HG02763 (cell line): ENCODE results near the gene PBX3.
"Not testable (repeated sequence)": the region's sequence is repeated elsewhere in the genome, so short reads cannot be mapped to it uniquely, and the experiment has no call there.

Experiments
- ATAC-seq: cut with Tn5 transposase; IDR thresholded peaks from one replicate; pipeline ENCODE4 v1.9.1; 2021; ENCODE audit warnings: mild to moderate bottlenecking, moderate library complexity; ENCODE audit not compliant: unreplicated experiment

Gene PBX3

DNA sequence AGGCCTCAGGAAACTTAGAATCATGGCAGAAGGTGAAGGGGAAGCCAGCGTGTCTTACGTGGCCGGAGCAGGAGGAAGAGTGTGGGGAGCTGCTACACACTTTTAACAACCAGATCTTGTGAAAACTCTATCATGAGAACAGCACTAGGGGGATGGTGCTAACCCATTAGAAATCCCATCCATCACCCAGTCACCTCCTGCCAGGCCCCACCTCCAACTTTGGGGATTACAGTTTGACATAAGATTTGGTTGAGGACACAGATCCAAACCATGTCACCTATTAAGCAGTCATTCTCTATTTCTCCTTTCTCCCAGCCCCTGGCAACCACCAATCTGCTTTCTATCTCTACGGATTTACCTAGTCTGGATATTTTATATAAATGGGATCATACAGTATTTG, 26.9 kb downstream of the PBX3 start:
- no peak for ATAC-seq

DNA sequence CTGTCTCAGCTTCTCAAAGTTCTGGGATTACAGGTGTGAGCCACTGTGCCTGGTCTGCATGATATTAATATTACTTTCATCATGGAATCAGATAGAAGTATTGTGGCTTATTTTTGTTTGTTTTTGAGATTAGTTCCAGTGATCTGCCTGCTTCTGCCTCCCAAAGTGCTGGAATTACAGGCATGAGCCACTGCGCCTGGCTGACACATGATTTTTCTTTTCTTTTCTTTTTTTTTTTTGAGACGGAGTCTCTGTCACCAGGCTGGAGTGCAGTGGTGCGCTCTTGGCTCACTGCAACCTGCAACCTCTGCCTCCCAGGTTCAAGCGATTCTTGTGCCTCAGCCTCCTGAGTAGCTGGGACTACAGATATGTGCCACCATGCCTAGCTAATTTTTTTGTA, 29.6 kb downstream of the PBX3 start:
- ATAC-seq = not testable (repeated sequence)

DNA sequence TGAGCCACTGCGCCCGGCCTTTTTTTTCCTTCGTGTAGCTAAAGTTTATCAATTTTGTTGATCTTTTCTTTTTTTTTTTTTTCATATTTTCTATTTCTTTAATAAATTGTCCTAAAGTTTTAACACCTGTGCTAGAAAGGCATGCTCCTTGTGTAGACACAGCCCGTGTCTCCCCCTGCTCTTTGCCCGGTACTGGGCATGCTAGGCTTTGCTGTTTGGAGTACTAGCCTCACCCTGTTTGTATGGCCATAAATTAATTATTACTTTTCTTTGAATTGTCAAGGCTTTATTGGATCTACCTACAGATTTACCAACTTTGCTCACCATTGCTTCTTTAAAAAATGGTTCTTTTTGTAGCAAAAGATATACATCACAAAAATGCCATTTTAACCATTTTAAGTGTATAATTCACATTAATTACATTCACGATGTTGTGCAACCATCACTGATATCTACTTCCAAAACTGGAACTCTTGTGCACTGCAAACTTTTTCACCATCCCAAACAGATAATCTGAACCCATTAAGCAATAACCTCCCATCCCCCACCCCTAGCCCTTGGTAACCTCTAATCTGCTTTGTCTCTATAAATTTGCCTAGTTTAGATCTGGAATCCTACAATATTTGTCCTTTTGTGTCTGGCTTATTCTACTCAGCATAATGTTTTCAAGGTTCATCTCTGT, 31.5 kb downstream of the PBX3 start:
- ATAC-seq = not testable (repeated sequence)

DNA sequence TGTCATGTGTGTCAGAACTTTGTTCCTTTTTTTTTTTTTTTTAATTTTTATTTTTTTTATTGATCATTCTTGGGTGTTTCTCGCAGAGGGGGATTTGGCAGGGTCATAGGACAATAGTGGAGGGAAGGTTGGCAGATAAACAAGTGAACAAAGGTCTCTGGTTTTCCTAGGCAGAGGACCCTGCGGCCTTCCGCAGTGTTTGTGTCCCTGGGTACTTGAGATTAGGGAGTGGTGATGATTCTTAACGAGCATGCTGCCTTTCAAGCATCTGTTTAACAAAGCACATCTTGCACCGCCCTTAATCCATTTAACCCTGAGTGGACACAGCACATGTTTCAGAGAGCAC, 32.0 kb downstream of the PBX3 start:
- ATAC-seq = not testable (repeated sequence)

DNA sequence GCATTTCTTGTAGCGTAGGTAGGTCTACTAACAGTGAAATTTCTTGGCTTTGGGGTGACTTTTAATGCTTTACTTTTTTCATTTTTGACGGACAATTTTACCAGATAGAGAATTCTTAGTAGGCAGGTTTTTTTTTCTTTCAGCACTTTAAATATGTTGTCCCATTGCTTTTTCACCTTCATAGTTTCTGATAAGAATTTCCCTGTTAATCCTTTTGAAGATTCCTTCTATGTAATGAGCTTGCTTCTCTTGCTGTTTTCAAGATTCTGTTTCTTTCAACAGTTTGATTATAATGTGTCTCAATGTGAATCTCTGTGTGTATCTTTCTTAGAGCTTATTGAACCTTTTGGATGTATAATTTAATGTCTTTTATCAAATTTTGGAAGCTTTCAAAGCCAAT, 35.5 kb downstream of the PBX3 start:
- no peak for ATAC-seq

DNA sequence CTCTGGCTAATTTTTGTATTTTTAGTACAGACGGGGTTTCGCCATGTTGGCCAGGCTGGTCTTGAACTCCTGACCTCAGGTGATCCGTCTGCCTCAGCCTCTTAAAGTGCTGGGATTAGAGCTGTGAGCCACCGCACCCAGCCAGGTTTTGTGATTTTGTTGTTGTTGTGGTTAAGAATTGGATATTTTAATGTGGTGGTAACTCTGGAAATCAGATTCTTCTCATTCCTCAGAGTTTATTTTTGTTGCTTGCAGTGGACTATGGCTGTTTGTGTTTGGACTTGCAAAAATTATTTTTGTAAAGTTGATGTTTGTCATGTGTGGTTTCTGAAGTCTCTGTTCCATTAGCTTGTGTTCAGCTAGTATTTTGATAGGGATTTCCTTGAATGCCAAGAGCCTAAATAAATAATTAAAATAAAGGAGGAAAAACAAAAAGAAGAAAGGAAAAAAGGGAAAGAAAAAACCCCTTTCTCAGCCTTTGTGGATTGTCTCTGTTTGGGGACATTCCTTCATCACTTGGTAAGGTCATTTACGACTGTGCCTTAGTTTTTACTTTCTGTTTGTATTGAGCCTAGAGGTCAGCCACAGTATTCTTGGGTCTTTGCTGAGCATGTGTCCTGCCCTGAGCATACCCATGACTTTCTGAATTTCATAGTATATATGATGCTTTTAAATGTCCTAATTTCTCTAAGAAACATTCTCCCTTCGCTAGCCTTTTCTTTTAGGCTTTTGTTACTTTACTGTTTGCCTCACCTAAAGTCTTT, 37.3 kb downstream of the PBX3 start:
- no peak for ATAC-seq

DNA sequence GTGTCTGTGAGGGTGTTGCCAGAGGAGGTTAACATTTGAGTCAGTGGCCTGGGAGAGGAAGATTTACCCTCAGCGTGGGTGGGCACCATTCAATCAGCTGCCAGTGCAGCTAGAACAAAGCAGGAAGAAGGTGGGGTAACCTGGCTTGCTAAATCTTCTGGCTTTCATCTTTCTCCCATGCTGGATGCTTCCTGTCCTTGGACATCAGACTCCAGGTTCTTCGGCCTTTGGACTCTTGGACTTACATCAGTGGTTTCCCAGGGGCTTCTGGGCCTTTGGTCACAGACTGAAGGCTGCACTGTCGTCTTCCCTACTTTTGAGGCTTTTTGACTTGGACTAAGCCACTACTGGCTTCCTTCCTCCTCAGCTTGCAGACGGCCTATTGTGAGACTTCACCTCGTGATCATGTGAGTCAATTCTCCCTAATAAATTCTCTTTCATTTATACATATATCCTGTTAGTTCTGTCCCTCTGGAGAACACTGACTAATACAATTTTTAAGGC, 38.1 kb downstream of the PBX3 start:
- ATAC-seq = no peak

DNA sequence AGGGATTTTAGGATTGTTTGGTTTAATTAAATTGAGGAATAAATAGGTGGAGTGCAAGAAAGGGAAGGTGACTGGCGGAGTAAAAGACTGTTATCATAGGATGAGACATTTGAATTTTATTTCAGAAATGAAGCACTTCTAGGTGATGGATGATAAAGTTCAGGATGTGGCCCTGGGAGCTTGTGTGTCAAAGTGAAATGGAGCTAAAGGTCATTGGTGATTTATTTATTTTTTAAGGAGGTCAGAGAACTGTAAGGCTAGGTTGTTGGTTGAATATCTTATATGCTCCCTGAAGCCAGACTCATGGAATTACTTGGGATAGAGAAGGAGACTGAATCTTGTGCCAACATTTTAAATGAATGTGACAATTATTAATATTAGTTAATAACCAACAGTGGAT, 40.5 kb downstream of the PBX3 start:
- ATAC-seq = no peak

DNA sequence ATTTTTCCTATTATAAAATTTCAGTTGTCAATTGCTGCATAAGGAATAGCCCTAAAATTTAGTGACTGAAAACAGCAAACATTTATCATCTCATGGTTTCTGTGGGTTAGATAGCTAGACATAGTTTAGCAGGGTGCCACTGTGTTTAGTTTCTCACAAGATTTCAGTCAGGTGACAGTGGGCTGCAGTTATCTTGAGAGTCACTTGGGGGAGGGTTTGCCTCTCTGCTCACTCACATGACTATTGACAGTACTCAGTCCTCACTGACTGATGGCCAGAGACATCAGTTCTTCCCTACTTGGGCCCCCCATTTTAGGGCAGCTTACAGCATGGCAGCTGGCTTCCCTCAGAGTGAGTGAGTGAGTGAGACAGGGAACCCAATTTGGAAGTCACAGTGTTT, 42.0 kb downstream of the PBX3 start:
- ATAC-seq = no peak

DNA sequence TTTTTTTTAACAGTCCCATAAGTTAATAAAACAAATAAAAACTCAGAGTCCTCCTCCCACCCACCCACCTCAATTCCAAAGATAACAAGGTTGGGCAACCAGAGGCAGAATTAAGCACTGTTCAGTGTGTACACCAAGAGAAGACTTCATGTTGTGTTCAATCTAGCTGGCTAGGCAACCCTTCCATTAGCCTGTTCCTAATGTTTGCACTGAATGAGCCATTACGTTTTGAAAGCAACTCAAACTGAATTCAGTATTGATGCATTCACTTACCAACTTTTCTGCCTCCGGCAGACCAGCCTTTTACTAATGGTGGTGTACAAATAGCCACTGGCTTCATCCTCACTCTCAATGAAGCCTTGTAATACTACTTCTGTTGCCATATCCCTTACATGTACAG, 47.5 kb downstream of the PBX3 start:
- ATAC-seq = no peak

DNA sequence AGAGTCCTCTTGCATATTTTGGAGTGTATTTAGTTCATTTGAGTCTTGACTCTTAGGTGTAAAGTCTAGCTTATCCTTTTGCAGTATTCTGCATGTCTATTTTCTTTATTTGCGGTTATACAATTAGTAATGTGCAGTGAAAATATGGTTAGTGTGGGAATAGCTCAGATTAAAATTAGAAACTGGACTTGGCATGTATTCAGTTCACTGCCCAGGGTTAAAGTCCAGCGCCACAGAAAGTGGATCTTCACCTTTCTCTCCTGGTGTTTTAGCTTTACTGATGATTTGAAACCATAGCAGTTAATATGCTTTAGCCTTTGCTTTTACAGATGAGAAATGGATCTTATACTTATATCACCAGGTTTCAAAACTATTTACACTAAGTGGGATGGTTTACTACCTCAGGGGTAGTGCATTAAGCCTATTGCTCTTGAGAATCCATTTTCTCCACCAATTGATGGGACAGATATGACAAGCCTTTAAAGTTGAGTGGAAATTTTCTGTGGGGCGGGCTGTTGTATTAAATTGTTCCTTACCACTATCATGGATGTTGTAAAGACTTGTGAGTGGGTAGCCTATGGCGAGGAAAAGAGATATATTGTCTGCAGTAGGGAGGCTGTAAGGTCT, 48.9 kb downstream of the PBX3 start:
- ATAC-seq = no peak

DNA sequence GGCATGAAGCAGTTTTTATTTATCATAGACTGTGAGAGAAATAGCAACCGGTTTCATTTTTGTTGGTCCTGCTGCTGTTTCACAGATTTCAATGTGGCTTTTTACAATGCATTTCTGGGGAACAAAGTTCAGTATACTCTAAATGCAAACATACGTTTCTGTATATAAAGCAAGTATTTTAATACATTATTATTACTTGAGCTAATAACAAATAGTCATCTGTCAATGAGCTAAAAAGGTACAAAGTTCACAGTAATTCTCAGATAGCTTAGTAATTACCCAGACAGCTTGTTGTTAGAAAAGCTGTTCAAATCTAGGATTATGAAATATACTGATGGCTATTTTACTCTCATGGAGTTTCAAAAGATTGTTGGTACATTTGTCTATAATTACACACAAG, 50.8 kb downstream of the PBX3 start:
- ATAC-seq = no peak

DNA sequence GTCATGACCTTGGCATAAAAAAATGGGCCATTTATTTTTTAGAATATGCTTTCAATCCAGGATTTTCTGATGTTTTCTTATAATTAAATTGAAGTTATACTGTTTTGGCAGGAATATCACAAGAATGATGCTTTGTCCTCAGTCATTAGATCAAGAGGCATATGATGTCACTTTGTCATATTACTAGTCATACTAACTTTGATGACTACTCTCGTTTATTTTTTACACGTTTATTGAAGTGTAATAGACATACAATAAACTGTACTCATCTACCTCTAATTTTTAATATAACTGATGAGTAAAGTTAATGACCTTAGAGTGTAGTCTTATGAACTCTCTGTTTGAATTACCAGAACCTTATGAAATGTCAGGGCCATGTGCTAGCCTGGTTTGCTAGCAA, 56.4 kb downstream of the PBX3 start:
- no peak for ATAC-seq

DNA sequence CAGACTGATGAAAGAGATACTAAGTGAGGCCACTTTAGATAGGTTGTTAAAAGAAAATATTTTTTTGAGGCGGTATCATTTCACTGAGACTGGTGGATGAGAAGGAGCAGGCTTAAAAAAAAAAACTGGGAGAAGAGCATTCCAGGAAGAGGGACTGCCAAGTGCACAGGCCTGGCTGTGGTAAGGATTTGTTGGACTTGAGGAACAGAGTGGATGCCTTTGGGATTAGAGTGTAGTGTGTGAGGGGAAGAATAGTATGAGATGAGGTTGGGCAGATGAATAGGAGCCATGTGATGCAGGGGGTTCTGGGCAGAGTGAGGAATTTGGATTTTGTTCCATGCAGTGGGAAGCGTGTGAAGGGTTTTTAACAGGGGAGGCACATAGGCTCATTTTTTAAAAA, 57.9 kb downstream of the PBX3 start:
- no peak for ATAC-seq

DNA sequence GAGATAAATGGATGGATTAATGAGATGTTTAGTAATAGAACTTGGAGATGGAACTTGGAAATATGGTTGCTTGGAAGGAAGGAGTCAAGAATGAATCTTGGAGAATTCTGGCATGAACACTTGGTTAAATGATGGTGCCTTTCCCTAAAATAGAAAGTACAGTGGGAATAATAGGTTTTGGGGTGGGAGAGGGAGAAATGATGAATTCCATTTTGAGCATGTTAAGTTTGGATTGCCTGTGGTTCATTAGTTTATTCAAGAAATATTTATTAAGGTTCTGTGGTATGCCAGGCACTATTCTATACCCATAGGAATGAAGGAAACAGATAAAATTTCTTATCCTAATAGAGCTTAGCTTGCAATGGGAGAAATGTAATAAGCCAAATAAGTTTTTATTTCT, 58.4 kb downstream of the PBX3 start:
- ATAC-seq = no peak

DNA sequence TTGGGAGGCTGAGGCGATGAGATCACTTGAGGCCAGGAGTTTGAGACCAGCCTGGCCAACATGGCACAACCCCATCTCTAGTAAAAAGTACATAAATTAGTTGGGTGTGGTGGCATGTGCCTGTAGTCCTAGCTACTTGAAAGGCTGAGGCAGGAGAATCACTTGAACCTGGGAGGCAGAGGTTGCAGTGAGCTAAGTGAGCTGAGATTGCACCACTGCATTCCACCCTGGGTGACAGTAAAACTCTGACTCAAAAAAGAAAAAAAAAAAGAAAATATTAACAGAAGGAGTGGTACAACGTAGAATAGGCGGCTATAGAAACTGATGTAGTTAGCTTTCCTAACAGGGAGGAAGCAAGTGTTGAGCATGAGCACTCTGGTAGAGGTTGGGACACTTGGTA, 59.9 kb downstream of the PBX3 start:
- no peak for ATAC-seq

DNA sequence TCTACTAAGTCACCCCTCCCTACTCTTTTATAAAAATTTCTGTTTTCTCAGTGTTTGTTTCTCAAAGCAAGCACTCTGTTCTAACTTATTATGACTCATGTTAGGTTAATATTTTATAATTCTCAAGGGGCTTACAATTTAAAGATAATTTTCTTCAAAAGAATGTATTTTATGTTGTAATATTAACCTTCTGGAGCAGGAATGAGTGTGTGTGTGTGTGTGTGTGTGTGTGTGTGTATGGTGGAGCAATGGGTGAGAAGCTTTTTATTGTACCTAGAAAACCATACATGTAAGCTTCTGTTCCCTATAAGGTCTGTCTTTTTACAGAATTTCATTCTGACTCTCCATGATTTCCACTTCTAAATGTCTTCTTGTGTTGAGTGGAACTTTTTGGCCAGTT, 63.0 kb downstream of the PBX3 start:
- no peak for ATAC-seq

DNA sequence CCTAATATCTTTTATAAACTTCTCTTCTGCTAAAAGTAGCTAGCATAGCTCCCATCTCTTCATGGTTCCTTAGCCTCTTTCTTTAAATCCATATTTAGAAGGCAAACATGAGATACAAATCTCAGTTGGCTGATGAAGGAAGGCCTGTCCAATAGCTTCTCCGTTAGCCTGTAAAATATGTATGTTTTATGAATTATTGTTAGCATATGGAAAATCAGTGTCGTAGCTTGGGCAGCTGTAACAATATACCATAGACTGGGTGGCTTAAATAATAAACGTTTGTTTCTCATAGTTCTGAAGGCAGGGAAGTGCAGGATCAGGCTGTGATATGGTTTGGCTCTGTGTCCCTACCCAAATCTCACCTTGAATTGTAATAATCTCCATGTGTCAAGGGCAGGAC, 63.8 kb downstream of the PBX3 start:
- ATAC-seq = no peak

DNA sequence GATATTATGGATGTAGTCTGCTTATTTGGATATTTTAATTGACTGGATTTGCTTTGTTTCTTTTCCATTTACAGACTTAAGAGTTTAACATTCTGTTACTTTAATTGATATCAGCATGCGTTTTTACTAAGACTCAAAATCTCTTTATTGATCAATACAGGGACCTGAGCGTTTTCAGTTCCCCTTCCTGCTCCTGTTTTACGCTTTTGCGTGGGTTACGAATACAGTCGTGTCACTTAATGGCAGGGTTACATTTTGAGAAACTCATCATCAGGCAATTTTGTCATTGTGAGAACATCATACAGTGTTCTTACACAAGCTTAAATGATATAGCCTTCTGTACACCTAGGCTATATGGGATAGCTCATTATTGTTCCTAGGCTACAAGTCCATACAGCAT, 65.2 kb downstream of the PBX3 start:
- ATAC-seq = no peak

DNA sequence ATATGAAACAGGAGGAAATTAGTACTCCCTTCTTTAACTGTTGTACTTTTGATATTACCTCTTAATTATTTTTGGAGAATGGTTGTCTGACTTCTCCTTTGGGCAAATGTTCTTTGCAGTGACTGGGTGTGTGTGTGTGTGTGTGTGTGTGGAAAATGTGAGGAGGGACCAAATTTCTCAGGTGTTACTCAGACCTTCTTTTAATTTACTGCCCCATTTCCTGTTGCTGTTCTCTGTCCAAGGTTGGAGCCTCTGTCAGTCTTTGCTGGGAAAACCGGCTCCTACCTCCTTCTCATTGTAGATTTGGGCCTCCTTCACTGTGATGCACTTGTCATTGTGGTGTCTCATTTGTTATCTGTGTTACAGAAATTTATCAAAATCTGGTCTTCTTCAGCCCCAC, 68.4 kb downstream of the PBX3 start:
- no peak for ATAC-seq

DNA sequence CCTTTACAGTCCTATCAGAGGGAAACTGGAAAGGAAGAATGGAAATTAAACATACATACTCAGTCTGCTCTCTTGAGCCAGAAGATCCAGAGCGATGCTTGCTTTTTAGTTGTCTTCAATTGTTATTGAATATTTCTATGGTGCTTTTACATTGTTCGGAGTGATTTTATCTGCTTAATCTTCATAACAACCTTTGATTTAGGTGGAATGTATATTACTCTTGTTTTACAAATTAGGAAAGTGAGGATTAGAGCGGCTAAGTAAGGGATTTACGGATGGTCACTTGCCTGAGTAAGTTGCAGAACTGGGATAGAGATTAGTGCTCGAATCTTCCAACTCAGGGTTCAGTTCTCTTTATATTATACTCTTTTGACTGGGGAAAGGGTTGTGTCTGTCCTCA, 69.1 kb downstream of the PBX3 start:
- no peak for ATAC-seq

DNA sequence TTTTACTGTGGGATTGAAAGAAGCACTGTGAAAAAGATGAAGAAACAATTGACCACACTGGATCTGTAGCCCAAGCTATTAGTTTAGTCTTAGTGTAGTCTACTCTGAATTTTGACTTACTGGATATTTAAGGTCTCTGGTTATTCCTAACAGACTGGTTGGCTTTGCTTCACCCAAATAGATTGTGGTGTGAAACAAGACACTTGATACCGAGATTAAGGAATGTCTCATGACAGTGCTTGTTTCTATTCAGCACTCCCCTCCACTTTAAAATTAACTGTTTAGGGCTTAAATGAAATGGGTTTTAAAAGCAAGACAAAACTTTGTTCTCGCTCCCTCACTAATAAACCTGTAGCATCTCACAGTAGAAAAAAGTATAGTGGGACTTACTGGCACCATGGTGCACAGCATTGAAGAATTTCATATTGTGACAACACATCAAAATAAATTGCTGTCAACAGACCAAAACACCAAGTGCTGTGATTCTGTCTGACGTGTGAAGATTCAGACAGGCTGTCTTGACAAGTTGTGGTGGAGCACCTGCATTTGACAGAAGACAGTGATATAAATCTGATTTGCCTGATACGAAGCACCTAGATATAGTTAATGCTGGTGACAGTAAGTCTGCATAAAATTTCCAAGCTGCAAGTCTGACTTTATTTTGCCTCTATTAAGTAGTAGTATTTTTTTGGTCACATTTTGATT, 73.1 kb downstream of the PBX3 start:
- ATAC-seq = no peak
